Esophagus squamous epithelium (tissue), 4 donors: ENCODE data around the gene MED4.

Experiments
- POLR2A ChIP-seq, 4 donors: fragments of 450-650 bp; IDR thresholded peaks; one replicate each; pipeline ENCODE4 v1.6.1; 2017; ENCODE audit warnings: antibody characterized with exemption in 4 of 4, mild to moderate bottlenecking in 4 of 4, moderate library complexity in 3 of 4
- TF ChIP-seq, protein P1 (sequence below), 6 experiments: fragments of 450-650 bp in 4 of 6; fragments of 200-600 bp in 2 of 6; sonication (generic) in 2 of 6; IDR thresholded peaks; one replicate each; pipeline ENCODE4 v1.5.1; 2016 to 2019; ENCODE audit warnings: antibody characterized with exemption in 6 of 6, mild to moderate bottlenecking in 4 of 6, moderate library complexity in 4 of 6

- no peak for TF ChIP-seq POLR2A (IDR thresholded peaks at IDR 0.05)
- TF ChIP-seq, protein P1, sequence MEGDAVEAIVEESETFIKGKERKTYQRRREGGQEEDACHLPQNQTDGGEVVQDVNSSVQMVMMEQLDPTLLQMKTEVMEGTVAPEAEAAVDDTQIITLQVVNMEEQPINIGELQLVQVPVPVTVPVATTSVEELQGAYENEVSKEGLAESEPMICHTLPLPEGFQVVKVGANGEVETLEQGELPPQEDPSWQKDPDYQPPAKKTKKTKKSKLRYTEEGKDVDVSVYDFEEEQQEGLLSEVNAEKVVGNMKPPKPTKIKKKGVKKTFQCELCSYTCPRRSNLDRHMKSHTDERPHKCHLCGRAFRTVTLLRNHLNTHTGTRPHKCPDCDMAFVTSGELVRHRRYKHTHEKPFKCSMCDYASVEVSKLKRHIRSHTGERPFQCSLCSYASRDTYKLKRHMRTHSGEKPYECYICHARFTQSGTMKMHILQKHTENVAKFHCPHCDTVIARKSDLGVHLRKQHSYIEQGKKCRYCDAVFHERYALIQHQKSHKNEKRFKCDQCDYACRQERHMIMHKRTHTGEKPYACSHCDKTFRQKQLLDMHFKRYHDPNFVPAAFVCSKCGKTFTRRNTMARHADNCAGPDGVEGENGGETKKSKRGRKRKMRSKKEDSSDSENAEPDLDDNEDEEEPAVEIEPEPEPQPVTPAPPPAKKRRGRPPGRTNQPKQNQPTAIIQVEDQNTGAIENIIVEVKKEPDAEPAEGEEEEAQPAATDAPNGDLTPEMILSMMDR (IDR thresholded peaks at IDR 0.05) = no peak
Observed at GRCh38 chr13:48068952-48069351, 26.0 kb downstream of the MED4 start.
